LNCAP (cell line): ENCODE measurements around the gene ANXA4.

Experiments used
- CTCF ChIP-seq: fragments of 450-650 bp; IDR thresholded peaks from 2 replicates; pipeline ENCODE4 v1.5.1; 2017; ENCODE audit warnings: mild to moderate bottlenecking

The ANXA4 gene

DNA sequence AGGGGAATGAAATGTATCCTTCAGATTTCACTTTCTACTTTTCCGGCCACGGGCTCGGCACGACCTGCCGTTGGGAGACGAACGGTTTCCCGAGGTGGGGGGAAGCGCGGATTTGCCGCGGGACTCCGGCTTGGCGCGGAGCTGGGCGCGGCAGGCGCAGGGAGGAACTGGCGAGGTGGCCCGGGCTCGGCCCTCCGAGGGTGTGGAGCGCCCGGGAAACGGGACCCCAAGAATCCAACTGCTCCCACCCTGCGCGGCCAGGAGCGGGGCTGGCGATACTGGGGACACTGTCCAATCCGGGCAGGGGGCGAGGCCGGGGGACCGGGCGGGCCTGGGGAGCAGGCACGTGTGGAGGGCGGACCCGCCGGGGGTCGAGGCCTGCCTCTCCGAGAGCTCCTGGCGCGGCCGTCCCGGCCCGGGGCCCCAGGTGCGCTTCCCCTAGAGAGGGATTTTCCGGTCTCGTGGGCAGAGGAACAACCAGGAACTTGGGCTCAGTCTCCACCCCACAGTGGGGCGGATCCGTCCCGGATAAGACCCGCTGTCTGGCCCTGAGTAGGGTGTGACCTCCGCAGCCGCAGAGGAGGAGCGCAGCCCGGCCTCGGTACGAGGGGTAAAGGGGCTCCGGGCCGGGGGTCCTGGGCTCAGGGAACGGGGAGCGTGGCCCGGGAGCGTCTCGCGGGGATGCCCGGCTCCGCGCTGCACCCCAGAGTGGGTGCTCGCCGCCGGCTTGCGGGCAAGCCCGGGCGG is at the start of gene ANXA4:
Gene ANXA4 (plus strand): TSS at position 560 of the 747 bp plus-strand sequence. CDS start 39,432 bp downstream, outside the sequence.
- TF ChIP-seq CTCF: no peak

DNA sequence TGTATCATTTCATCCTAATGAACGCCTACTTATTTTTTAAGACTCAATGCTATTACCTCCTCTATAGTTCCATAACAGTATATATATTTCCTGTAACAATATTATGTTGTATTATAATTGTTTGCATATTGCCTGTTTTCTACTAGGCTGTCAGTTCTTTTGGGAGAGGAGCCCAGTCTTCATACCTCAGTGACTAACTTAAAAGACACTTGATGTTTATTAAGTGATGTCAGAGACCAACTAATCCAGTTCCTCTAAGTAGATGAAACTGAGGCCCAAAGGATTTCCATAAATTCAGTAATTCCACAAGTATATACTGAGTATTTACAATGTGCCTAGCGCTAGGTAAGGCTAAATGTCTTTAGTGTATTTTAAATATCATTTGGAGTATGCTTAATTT is 49.5 kb upstream of the ANXA4 start:
- no peak for TF ChIP-seq CTCF

GRCh38 chr2:69693059-69693774 is 48.7 kb upstream of the ANXA4 start:
- no peak for TF ChIP-seq CTCF

- TF ChIP-seq CTCF: no peak
These were observed 48.0 kb upstream of the ANXA4 start for GRCh38 chr2:69693775-69694450.

GRCh38 chr2:69694894-69695849 is 46.8 kb upstream of the ANXA4 start:
- TF ChIP-seq CTCF: no peak

DNA sequence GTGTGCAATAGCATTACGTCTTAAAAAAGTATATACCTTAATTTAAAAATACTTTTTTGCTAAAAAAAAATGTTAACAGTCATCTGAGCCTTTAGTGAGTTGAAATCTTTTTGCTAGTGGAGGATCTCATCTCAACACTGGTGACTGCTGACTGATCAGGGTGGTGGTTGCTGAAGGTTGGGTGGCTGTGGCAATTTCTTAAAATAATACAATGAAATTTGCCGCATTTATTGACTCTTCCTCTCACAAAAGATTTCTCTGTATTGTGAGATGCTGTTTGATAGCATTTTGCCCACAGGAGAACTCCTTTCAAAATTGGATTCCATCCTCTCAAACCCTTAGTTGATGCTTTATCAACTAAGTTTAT is 46.1 kb upstream of the ANXA4 start:
- no peak for TF ChIP-seq CTCF

DNA sequence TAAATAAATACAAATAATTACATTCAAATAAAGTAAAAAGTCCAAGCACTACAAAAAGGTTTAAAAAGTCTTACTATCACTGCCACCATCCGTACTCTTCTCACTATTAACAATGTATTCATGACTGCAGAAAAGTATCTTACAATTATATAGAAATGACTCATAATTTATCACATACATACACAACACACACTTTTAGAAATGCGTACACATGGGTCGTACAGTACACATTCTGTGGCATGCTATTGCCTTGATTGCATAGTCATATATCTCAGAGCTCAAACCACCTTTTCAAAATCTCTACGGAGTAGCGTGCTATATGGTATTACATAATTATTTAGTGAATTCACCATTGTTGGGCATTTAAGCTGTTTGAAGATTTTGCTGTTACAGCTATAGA is 41.6 kb upstream of the ANXA4 start:
- TF ChIP-seq CTCF: no peak
